GM19328 (cell line): ENCODE data around the gene AUTS2.
"Not testable (repeated sequence)": the region's sequence is repeated elsewhere in the genome, so short reads cannot be mapped to it uniquely, and the experiment has no call there.

Experiments
- ATAC-seq: cut with Tn5 transposase; IDR thresholded peaks from one replicate; pipeline ENCODE4 v1.9.1; 2021; ENCODE audit warnings: mild to moderate bottlenecking, moderate library complexity; ENCODE audit not compliant: unreplicated experiment

AUTS2 gene

DNA sequence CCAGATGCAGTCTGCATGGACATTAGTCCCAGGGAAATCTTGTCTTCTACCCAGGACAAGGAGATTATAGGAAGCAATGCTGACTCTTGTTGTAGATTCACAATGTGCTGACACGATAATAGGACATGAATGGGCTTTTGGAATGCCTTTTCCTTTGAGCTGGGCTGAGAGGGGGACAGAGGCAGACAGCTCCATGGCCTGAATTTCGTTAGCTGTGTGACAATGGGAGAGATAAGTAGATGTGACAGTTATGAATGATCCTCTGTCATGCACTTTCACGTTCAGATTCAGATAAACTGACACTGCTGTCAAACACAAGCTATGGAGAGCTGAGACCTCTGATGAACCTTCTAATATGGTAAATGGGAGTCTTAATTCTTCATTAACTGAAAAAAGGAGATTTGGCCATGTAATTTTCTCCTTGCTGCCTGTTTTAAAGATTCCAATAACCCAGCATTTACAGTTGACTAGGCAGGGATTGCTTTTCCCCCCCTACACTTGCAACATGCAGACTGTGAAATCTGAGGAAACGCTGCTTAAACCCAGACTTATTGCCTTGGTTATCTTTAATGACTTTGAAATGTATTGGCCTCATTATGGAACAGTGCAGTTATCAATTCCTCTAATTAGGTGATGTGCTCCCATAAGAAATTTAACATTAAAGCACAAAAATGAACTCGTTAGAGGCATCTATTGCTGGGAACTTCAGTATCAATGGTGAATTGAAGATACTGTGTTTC, 669.3 kb downstream of the AUTS2 start:
- ATAC-seq: no peak

DNA sequence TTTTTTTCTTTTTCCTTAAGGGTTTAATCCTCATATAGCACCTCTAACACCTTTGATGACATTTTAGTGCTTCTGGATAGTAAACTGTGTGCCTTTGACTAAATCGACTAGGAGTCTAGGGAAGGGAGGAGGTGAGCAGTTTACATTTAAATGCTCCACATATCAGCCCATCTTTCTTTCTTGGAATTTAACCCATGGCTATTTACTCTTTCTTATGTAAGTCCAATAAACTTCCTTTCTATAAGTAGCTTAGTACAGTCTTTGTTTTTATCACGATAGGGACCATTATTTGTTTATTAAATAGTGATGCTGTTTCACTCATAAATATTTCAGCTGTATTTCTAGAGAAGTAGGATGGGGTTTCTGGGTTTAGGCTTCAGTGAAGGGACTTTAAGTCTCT, 669.9 kb downstream of the AUTS2 start:
- no peak for ATAC-seq

DNA sequence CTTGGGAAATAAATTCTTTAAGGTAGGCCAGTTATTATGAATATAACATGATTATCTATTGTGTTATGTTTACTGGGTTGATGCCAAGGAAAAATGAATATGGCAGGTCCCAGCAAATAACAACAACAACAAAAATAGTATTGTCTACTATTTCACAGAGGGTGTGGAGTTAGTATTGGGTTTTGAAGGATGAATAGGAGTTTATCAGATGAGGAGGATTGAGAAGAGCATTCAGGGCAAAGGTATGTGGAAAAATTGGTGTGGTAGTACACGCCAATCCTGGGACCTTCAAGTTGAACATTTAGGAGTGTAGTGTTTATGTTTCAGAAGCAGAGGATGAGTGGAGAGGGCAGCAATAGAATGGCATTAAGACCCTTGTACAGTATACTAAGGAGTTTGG, 671.9 kb downstream of the AUTS2 start:
- ATAC-seq: no peak

DNA sequence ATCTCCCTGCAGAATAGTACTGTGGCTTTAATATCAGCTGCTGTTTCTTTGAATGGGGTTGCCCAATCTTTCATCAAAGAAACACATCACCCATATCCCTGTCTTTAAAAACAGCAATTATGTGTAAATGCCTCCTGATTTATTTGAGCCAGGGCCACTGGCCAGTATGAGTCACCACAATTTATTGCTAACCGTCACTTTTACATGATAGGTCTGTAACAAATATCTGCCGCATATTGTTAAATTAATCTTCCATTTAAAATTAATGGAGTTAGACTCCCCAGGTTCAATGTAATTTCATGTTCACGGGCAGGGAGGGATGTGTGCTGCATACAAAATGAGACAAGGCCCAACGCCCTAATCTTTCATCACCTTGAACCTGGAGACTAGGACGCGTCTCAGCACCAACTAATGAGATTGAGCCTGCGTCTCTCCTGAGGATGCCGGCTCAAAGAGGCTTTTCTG, 673.4 kb downstream of the AUTS2 start:
- no peak for ATAC-seq

DNA sequence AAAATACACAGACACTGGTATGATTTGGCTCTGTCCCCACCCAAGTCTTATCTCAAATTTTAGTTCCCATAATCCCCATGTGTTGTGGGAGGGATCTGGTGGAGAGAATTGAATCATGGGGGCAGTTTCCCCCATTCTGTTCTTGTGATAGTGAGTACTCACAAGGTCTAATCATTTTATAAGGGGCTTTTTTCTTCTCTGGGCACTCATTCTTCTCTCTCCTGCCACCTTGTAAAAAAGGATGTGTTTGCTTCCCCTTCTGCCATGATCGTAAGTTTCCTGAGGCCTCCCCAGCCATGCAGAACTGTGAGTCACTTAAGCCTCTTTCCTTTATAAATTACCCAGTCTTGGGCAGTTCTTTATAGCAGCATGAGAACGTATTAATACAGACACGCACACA, 677.3 kb downstream of the AUTS2 start:
- not testable (repeated sequence) for ATAC-seq

DNA sequence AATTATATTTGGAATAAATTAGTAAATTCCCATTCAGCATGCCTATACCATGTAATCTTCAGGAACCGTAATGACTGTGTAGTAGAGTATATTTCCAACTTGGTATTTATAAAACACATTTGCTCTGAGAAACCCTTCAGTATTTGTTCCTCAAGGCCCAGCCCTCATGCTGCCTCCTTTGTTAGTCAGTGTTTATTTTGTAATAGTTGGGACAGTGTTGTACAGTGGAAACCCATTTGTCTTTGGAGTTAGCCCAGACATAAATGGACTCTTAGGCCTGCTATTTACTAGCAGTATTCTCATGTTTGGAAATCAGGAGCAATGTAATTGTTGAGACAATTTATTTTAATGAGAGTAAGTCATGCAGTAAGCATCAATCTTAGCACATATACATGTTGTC, 686.9 kb downstream of the AUTS2 start:
- ATAC-seq: no peak

DNA sequence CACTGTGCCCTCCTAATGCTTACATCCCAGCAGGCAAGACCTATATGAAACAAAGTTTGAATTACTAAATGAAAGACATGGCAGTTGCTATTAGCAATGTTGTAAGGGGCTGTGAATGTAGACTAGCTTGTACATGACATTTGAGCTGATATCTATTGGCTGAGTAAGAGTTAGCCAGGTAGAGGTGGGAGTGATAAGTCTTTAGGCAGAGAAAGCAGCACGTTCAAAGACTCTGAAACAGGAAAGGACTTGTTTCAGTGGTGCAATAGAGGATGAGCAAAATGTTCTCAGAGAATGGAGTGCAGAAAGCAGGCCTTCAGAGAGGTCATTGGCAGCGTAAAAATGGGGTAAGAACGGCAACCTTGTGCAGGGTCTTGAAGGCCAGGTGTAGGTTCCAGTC, 687.6 kb downstream of the AUTS2 start:
- no peak for ATAC-seq

DNA sequence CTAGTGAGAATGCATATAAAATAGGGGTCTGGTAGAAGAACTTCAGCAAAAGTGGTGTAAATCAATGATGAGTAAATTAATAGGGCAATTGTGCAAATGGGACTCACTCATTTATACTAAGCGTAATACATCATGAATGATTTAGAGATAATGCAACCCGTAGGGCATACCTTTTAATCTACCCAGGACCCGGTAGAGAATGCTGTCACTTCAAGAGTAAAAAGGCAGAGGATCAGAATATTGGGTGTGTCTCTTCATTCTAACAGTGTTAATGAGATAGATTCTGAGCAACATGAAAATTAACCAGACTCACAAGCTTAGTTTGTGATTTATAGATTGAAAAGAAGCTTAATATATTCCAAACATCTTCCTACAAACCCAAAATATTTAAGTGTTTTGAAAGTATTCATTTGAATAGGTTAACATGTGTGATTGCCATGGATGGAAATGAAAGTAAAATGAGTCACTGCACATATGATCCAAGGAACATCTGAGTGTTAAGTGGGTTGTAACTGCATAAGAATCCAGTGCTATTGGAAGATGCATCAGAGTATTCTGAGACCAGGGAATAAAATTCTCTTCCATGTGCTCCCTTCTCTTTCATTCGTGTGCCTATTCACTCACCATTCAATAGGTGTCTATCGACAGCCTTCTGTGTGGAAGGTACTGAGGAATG, 690.6 kb downstream of the AUTS2 start:
- ATAC-seq: no peak

DNA sequence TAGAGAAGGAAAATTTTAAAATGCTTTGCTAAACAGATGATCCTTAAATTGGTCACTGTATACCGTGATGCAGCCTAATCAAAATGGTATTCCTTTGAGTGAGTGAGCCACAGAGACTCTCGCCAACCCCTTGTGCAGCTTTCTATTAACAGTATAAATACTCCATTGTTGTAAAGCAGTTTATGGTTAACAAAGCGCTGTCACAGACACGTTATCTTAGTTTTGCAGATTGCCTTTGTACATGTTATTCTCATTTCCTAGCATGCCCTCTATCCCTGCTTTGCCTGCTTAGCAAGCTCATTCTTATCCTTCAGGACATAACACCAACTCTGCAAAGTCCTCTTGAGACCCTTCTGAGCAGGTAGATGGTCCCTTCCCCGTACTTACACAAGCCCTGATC, 694.4 kb downstream of the AUTS2 start:
- ATAC-seq: no peak

DNA sequence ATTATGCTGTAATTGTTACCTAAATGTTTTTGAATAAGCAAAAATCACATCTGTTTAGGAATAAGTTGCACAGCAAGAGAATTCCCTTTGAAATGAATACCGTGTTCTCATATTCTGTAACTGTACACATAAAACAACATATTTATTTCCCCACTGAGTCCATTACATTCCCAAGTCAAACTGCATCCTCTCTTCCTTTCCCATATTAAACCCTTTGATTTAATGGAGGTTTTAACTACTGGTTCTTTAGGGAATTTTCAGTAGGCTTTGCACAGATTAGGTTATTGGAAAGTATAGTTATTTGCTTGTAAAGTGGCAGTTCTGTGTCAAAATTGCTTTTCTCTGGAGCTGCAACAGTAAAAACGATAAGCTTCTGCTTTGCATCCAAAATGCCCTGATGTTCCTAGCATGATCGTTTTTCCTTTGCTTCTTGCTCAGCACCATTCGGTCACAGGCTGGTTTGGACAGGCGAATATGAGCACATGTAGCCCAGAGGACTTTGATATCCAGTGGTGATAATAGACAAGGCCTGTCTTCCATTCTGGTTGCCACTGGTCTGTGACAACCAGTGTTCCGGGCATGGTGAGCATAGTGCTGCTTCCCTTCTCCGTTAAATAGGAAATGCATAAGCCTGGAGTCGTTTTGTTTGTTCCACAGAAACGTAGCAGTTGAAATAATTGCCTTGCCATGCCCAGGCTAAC, 696.1 kb downstream of the AUTS2 start:
- no peak for ATAC-seq

DNA sequence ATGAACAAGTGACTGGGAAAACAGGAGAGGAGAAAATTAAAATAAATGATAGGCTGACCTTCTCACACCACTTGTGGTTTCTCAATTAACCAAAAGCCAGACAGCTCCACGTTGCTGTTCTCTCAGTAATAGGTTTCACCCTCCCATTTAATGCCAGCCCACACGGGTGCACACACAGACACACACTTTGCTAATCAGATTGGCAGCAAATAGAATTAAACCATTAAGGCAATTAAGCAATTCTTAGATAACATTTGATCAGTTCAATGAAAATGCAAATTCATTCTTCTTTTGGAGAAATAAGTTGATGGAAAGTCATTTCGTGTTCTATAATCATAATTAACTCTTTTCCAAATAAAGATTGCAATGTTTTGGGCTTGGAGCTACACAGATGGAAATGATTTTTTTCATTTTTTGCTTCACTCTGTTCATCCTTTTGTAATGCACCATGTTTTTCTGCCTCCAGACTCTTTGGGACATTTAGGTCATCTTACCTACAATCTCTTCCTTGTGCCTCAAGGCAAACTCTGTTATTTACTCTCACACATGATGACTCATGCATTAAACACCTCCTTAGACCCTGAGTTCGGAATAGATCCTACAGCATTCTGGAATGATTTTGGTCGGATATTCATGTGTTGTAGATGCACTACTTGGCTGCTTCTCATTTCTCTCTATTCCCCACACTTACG, 700.7 kb downstream of the AUTS2 start:
- no peak for ATAC-seq

DNA sequence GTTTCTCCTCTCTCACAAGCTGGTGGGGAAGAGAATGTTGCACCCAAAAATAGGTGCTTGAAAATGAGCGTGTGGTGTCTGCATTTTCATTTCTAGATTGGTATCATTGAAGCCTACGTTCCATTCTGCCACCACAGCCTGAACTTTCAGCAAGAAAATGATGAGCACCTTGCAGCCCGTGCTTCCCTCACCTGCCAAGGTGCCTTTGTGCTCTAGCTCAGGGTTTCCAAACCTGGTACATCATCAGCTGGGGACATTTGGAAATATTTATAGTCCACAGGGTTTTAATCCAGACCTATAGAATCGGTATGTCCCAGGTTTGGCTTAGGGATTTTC, 701.2 kb downstream of the AUTS2 start:
- ATAC-seq: no peak

DNA sequence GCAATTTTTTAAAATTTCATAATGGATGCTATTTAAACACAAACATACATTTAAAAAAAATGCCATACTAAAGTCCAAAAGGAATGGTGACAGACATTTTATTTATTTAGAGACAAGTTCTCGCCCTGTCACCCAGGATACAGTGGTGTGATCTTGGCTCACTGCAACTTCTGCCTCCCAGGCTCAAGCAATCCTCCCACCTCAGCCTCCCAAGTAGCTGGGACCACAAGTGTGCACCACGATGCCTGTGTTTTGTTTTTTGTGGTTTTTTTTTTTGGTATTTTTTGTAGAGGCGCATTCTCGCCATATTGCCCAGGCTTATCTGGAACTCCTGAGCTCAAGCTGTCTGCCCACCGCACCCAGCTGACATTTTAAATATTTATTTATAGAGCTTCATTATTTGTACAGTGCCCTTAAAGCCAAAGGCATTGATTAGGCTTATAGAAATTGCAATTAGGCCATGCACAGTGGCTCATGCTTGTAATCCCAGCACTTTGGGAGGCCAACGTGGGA, 703.5 kb downstream of the AUTS2 start:
- ATAC-seq: no peak

DNA sequence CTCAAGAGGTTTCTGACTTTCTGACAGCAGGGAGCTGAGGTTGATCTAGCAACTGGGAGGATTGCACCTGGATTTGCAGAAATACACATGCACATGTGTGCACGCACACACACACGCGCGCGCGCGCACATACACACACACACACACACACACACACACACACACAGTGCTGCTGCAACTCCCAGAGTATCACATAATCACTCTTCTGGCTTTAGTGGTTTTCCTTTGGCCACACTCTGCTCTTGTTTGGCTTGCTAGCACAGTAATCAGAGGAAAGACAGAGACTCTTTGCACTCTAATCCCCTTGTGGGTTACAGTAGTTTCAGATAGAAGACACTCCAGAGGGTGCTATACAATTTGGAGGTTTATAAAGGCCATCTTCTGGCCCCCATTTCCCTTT, 705.0 kb downstream of the AUTS2 start:
- no peak for ATAC-seq

DNA sequence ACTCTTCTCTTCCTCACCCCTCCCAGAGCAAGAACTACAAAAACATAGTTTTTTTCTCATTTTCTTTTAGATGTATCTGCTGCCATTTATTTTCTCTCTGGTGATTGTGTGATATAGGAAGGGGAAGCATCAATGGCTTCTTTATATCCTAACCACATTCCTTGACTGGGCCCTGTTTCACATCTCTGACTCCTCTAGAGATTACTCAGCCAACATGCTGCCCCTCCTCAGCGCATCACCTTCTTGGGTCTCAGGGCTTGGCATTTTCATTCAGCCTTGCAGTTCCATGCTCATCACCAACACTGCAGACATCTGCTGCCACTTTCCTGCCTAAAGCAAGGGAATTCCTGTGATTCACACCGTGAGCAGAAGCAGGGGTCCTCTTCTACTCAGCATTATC, 705.5 kb downstream of the AUTS2 start:
- no peak for ATAC-seq

DNA sequence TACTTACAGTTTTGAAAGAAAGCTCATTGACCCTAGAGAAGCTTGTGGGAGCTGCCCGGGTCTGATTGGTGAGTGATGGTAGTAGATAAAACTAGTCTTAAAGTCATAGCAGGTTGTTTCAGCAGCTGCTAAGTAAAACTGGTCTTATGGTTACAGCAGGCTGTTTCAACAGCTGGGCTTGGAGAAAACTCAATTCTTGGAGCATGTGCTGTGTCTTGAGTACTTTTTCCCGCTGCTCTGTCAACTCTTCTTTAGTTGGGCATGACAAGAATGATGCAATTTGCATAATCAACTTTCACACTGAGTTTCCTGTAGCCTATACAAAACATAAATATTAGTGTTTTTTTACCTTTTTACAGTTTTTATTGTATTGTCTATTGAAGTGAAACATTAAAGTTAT, 707.9 kb downstream of the AUTS2 start:
- no peak for ATAC-seq

DNA sequence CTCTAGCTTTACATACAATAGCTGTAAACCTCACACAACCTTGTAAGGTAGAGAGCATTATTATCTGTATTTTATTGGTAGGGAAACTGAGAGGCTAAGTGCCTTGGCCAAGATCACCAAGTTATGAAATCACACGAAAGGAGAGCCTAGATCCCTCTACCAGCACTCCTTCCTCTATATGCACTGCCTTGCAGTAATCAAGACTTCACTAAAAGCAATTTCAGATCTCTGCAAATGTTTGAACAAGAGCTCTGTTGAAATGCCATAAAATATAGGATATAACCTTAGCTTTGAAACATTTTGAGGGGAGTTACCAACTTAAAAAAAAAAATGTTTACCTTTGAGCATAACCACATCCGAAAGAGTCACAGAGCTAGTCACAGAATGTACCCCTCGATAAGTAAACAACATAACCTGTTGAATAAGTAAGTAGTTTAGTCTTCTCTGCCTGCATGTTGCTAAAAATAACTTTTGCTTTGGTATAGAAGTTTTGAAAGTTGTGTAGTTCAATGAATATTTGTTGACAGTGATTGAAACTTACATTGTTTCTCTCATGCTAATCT, 709.4 kb downstream of the AUTS2 start:
- no peak for ATAC-seq

DNA sequence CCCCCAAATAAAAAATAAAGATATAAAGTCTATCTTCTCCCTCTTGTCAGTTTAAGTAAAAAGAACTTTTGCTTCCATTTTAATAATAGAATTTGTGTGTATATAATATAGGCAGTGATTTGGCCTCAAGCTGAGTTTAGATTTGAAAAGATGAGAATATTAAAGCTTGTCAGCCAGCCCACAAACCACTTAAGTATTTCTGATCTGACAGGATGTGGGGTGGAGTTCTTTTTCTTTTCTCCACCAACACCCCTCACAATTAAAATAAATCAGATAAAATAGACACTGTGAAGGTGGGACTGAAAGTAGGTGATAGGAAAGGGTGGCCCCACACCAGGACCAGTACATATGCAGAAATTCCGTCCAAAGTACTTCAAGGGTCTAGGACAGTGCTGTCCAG, 714.1 kb downstream of the AUTS2 start:
- no peak for ATAC-seq

DNA sequence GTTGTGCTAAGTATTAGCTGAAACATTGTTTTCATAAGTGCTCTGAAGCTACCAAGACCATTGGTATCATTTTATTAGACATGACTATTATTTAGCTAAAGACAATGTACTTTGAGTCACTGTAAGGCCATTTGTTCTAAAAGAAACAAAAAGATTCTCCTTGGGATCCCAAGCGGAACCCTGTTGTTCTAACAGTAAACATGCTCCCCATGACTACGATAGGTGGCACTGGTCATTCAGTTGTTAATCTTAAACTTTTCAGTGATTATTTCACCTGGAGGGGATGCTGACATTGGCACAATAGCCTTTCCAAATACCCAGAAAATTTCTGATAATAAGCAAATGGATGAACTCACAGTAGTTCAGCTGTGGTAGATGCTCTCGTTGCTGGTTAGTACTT, 715.0 kb downstream of the AUTS2 start:
- no peak for ATAC-seq

DNA sequence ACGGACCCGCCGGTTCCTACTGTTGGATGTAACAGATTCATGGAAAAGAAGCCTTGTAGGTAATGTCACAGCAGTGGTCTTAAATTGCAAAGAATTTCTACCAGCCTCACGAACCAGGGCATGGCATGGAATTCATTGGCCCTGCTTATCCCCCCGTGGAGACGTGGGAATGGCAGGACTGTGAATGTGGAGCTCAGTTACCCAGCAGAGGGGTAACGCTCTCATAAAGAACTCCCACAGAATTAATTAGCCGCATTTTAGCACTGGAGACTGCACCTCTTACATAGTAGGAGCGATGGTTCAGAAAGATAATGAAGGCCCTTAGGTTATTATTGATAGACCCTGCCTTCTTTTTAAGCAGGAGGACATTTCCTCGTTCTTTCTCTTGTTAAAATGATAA, 715.4 kb downstream of the AUTS2 start:
- ATAC-seq: no peak

DNA sequence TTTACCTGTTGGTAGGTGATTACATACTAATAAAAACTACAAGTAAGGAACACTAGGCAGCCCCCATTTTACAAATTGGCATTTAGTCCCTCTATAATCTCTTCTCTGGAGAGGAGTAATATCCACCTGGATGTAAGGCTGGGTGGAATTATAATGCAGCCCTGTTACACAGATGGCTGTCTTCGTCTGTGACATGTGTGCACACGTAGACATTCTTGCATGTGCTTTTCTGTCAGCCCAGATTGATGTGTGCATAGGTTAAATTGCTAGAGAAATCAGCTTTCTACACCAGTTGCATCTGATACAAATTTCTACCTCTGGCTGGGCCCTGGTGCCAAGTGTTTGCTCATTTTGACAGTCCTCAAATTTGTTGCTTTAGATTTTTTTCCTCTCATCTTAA, 715.9 kb downstream of the AUTS2 start:
- ATAC-seq: no peak
